ENCODE data around the gene LTK.

LTK gene

GRCh38 chr15:41530363-41530956 lies 16.8 kb upstream of the LTK start:
- no peak for FAIRE-seq
- DNase-seq (ENCODE audit: low spot score): no peak

DNA sequence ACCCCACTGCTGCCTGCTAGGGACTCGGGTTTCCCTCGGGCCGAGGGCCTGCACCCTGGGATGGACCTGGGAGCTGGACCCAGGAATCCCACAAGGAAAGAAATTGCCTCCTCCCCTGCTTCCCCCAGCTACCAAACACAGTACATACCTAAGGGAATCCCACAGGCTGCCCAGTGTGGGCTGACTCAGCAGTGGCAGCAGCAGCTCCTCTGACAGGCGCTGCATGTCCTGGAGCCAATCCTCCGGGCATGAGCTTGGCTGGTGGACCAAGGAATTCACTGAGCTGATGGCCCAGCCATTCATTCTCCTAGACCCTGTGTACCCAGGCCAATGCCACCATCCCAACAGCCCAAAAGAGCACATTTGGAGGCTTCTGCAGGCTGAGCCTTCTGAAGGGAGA lies 9.5 kb upstream of the LTK start:
- FAIRE-seq: no peak

GRCh38 chr15:41521614-41522013 lies 8.0 kb upstream of the LTK start:
- FAIRE-seq (no peak), DNase-seq (ENCODE audit: low spot score) (no peak)

More for the DNA sequence above, 9.5 kb upstream of the LTK start:
- DNase-seq (ENCODE audit: low spot score): no peak

DNA sequence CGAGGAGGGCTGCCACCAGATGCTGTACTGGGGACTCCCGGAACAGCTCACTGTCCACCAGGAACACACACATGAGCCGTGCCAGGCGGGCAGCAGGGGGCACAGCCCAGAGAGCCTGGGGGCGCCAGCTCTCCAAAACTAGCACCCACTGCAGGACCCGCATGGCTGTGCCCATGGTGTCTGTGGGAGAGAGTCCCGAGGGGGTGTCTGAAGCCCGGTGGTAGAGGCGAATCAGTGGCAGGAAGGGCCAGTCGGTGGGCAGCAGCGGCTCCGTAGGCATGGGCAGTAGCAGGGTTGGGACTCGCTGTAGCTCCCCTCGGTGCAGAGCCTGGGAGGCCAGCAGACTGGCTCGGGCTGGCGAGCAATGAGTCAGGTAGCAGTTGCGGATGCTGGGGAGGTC lies 7.0 kb upstream of the LTK start:
- FAIRE-seq: no peak
- no peak for DNase-seq (ENCODE audit: low spot score)

DNA sequence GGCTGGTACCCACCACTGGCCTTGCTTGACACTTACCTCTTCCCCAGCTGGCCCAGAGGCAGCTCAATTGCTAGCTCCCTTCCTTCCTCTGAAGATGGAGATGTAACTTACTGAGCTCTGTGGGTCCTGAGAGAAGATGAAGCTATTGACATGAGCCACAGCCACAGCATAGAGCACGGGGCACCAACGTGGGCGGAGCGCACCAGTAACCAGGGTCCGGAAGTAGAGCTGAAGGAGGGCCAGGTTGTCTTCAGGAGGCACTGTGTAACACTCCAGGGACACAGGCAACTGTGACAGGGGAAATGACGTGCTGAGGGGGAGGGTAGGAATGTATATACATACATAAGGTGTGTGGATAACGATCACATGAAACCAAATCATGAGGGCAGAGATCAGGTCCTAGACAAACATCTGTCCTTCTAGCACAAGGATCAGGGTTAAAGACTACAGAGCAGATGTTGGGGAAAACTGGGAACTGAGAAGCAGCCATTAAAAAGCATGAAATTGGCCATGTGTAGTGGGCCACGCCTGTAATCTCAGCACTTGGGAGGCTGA lies 4.3 kb upstream of the LTK start:
- DNase-seq (ENCODE audit: low spot score): no peak
- no peak for FAIRE-seq

DNA sequence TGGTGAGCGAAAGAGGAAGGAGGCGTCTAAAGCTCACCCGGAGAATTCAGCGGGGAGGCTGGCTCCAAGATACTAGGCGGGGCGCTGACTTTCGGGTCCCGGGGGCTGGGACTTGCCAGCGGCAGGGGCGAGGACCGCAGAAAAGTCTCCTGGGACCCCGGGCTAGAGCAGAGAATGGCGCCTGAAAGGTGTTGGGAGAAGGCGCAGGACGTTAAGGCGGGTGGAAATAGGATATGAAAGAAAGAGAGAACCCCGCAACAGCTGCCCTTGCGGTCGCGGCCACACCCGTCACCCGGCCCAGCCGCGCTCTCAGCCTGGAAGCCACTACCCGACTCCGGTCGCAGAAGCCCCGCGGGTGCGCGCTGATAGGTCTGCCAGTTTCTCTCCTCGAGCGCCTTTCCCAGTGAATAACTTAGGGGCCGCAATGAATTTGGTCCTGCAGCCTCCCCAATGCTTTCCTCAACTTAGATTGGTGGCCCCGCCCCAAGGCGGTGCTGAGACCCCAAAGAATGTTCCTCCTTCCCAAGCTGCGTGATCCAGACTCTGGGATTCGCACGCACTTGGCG lies 604 bp downstream of the LTK start:
- no peak for DNase-seq (ENCODE audit: low spot score)
- no peak for FAIRE-seq

DNA sequence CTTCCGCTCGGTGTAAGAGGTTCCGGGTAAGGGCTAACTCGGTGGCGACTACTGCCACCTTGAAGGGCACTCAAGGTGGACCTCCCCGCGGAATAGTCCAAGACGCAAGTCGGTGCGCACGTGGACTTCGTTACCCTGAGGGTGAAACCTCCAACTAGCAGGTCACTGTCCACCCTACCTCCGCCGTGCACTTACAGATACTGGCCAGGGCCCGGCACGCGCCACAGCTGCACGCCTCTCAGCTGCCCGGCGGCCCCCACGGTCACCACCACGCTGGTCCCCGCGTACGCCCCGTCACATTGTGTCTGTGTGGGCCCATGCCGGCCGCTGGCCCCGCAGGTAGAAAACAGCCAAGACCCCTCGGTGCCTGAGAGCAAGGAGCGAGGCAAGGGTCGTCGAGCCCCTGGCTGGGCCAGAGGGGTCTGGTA lies 1.1 kb downstream of the LTK start:
- FAIRE-seq (no peak), DNase-seq (ENCODE audit: low spot score) (no peak)

- DNase-seq (ENCODE audit: low spot score) (no peak), FAIRE-seq (no peak)
Observed at GRCh38 chr15:41511899-41512369, 1.7 kb downstream of the LTK start.

DNA sequence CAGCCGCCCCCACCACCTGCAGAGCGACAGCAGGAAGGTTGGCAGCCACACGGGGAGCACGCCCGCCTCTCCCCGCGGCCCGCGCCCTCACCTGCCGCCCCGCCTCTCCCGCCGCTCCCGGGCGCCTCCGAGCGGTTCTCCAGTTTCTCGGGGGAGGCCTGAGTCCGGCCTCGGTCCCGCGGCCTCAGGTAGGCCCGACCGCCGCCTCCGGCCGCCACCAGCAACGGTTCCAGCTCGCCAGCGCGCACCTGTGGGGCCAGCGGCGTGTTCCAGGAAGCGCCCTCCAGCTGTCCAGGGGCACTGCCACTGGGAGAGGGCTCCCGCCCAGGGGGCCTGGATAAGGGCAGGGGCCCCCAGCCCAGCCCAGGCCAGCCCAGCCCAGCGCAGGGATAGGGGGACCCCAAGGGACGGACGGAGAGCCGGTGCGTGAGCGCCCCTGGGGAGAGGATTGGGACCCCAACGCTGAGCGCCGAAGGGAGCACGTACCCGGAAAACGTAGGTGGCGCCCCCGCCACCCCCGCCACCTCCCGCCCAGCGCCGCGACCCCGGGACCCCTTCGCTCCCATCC lies 2.2 kb downstream of the LTK start:
- FAIRE-seq: no peak
- DNase-seq (ENCODE audit: low spot score): no peak

- FAIRE-seq (no peak), DNase-seq (ENCODE audit: low spot score) (no peak)
Observed at GRCh38 chr15:41510728-41511127, 2.9 kb downstream of the LTK start.

- DNase-seq (ENCODE audit: low spot score): no peak
- FAIRE-seq: no peak
Observed at GRCh38 chr15:41507820-41508290, 5.8 kb downstream of the LTK start.

DNA sequence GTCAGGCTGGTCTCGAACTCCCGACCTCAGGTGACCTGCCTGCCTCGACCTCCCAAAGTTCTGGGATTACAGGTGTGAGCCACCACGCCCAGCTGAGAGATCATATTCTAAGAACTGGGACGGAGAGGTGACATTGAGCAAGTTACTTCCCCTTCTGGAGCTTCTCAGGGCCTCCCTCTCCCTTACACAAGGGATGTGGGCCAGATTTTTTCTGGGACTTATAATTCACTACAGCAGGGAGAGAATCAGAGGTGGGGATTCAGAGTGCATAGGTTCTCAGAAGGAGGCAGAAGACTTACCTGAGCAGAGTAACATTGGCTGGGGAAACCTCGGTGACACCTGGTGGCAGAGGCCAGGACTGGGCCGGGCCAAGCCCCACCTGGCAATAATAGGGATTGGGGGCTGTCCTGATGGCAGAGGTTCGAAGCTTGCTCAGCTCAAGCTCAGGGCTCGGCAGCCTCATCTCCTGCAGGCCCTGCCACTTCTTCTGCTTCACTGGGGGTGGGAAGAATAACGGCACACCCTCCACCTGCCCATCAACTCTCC lies 6.8 kb downstream of the LTK start:
- FAIRE-seq (no peak), DNase-seq (ENCODE audit: low spot score) (no peak)

DNA sequence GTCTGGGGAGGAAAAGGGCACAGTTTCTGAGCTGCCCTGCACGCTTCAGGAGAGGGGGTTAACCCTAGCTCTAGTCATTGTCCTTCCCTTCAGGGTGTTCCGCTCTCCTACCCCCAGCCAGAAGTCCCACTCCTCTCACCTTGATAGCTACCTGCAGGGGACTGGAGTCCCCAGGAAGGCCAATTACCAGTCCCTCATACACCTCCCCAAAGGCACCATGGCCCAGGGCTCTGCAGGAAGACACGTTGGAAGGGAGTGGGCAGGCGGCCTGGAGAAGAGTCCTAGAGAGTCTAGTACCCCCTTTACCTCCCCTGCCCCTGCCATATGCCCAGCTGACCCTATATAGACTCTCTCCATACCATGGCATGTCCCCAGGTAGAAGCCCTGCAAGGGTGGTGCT lies 7.9 kb downstream of the LTK start:
- DNase-seq (ENCODE audit: low spot score): no peak
- no peak for FAIRE-seq

GRCh38 chr15:41504751-41505492 lies 8.7 kb downstream of the LTK start:
- DNase-seq (ENCODE audit: low spot score) (no peak), FAIRE-seq (no peak)

DNA sequence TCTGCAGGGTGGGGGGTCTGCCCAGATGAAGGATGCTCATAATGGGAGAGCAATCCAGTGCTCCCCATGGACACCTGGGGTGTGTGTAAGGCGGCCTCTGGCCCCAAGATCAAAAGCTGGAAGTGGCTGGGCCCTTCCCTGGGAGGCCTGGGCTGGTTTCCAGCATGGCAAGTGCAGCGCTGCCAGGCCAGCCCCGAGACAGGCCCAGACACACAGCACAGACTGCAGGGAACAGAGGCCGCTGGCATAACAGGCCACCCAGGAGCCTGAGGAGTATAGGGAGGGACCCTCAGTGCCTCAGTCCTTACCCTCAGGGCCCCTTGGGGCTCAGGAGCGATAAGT lies 10.0 kb downstream of the LTK start:
- no peak for DNase-seq (ENCODE audit: low spot score)
- FAIRE-seq: no peak

DNA sequence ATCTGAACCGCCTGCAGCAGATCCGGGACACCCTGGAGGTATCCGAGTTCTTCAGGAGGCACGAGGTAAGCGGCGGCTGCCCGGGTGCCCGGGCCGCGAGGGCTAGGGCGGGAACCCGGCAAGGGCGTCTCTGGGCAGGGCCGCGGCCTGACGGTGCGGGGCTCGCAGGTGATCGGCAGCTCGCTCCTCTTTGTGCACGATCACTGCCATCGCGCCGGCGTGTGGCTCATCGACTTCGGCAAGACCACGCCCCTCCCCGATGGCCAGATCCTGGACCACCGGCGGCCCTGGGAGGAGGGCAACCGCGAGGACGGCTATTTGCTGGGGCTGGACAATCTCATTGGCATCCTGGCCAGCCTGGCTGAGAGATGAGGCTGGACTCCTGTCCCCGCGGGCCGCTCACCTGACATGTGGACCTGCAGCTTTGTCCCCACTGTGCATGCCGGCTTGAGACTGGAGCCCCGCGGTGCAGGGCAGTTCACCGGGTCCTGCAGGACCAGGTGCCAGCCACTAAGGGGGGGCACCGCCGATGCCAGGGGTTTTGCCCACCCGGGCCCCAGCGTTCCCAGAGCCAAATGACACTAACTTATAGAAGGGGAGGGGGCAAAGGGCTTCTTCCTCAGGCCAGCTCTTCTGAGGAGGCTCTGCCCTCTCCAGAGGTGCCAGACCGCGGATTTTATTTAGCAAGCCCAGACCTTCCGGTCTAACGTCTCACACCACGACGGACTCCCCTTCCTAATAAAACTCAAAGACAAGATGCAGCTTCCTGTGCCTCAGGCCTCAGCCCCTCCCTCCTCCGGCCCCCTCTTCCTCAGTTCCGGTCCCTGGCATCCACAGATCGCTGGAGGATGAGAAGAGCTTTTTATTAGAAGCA lies 10.6 kb downstream of the LTK start:
- DNase-seq (ENCODE audit: low spot score) (no peak), FAIRE-seq (no peak)

DNA sequence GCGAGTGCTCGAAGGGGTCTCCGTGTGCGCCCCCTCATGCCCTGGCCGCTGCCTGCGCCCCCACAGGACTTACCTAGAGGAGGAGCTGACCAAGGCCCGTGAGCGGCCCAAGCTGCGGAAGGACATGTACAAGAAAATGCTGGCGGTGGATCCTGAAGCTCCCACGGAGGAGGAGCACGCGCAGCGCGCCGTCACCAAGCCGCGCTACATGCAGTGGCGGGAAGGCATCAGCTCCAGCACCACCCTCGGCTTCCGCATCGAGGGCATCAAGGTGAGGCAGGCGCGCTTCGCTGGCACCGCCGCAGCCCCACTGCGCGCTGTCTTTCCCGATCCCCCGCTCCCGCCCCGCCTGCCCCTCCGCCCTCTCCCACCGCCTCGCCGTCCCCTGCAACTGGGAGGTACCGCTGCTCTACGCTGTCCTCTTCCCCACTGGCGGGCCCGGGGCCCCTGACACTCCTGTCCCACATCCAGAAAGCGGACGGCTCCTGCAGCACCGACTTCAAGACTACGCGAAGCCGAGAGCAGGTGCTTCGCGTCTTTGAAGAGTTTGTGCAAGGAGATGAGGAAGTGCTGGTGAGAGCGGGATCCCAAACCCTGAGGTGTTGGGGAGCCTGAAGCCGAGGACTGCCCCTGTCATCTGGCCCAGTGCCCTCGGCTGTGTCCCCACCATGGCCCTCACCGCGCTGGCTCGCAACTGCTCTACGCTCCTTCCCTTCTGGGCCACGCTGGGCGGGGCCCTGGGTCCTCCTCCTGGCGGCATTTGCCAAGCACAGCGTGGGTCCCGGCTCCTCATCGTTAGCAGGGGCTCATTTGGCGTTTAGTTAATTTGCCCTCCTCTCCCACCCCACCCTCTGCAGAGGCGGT lies 11.5 kb downstream of the LTK start:
- no peak for DNase-seq (ENCODE audit: low spot score)
- FAIRE-seq: no peak

GRCh38 chr15:41501191-41501917 lies 12.3 kb downstream of the LTK start:
- no peak for FAIRE-seq
- no peak for DNase-seq (ENCODE audit: low spot score)

GRCh38 chr15:41499109-41499851 lies 14.3 kb downstream of the LTK start:
- FAIRE-seq (no peak), DNase-seq (ENCODE audit: low spot score) (no peak)

Data from urothelium cell line (cell line).